ENCODE data around the gene SPI1.
A peak's percentile ranks its signal among the peaks of the same experiment; 100 is the strongest.

Gene SPI1

GRCh38 chr11:47400768-47401279, 22.5 kb upstream of the SPI1 start:
- no peak for TF ChIP-seq CTCF (IDR thresholded peaks at IDR 0.05; ENCODE audit: borderline replicate concordance, insufficient read depth, low read depth, low read length)
- H3K4me3 ChIP-seq (ENCODE audit: low read depth, low read length): no peak overlapping the region

- H3K4me3 ChIP-seq (ENCODE audit: low read depth, low read length): peak overlapping the region; percentile 46
- TF ChIP-seq CTCF (IDR thresholded peaks at IDR 0.05; ENCODE audit: borderline replicate concordance, insufficient read depth, low read depth, low read length): no peak
Measured at GRCh38 chr11:47399860-47400767, 21.8 kb upstream of the SPI1 start.

GRCh38 chr11:47398551-47398950, 20.2 kb upstream of the SPI1 start:
- no peak for TF ChIP-seq CTCF (IDR thresholded peaks at IDR 0.05; ENCODE audit: borderline replicate concordance, insufficient read depth, low read depth, low read length)
- H3K4me3 ChIP-seq (ENCODE audit: low read depth, low read length): no peak overlapping the region

GRCh38 chr11:47398011-47398410, 19.7 kb upstream of the SPI1 start:
- no peak for TF ChIP-seq CTCF (IDR thresholded peaks at IDR 0.05; ENCODE audit: borderline replicate concordance, insufficient read depth, low read depth, low read length)
- H3K4me3 ChIP-seq (ENCODE audit: low read depth, low read length): no peak overlapping the region

- no peak overlapping the region for H3K4me3 ChIP-seq (ENCODE audit: low read depth, low read length)
- TF ChIP-seq CTCF (IDR thresholded peaks at IDR 0.05; ENCODE audit: borderline replicate concordance, insufficient read depth, low read depth, low read length): no peak
Measured at GRCh38 chr11:47396049-47396320, 17.6 kb upstream of the SPI1 start.

- no peak for TF ChIP-seq CTCF (IDR thresholded peaks at IDR 0.05; ENCODE audit: borderline replicate concordance, insufficient read depth, low read depth, low read length)
- no peak overlapping the region for H3K4me3 ChIP-seq (ENCODE audit: low read depth, low read length)
Measured at GRCh38 chr11:47395223-47396048, 17.1 kb upstream of the SPI1 start.

All from GM12875 (cell line).